ENCODE measurements around the gene LIX1. TPM values are rescaled to one million over a fixed set of nuclear protein-coding genes. Genes with fewer than 3 reads are reported as not detected.

The LIX1 gene
- total RNA-seq, 2 donors from 2014 or later, result 0.26 TPM; not detected in 1

GRCh38 chr5:97056263-97056662 lies 86.1 kb downstream of the LIX1 start:
- 71 to 88% methylated on average over 1 of the region's 1 CpG for WGBS, 2 donors
- intact Hi-C loops (cut with DNase I), result no loop called here
- H3K36me3 ChIP-seq (replicated peaks in 1 of 2; ENCODE audit: insufficient read depth in 1 of 2, low read depth in 2 of 2), result no peaks in the 10 kb centered on the region

GRCh38 chr5:97049175-97049574 lies 93.2 kb downstream of the LIX1 start:
- no peak for ATAC-seq
- H3K4me1 ChIP-seq, result no peaks in the 10 kb centered on the region

More at GRCh38 chr5:97056263-97056662, 86.1 kb downstream of the LIX1 start:
- no peaks in the 10 kb centered on the region for H3K9me3 ChIP-seq
- no peaks in the 10 kb centered on the region for H3K4me1 ChIP-seq
- H3K27me3 ChIP-seq, result no peaks in the 10 kb centered on the region
- ATAC-seq (no peak), DNase-seq (no peak)
- TF ChIP-seq CTCF (IDR thresholded peaks at IDR 0.05) (no peak), POLR2A (IDR thresholded peaks at IDR 0.05) (no peak)
- no peak overlapping the region for H3K27ac ChIP-seq
- no peak overlapping the region for H3K4me3 ChIP-seq

DNA sequence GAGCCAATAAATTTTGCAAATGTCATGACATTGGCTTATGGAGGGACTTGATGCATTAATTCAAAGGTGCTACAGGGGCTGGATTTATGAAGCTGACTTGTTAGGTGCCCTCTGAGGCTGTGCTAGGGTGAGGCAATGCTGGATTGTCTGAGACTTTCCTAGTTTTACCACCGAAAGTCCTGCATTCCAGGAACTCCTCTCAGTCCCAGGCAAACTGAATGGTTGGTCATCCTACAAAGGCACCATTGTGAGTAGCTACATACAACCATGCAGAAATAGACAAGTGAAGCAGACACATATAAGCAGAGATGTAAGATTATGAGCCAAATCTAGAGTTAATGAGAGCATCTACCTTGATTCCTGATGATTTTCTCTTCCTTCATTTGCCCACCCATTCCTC lies 95.3 kb downstream of the LIX1 start:
- no peak overlapping the region for H3K4me3 ChIP-seq
- TF ChIP-seq POLR2A (IDR thresholded peaks at IDR 0.05) (no peak), CTCF (IDR thresholded peaks at IDR 0.05) (no peak)
- H3K9me3 ChIP-seq, result no peaks in the 10 kb centered on the region
- no peaks in the 10 kb centered on the region for H3K4me1 ChIP-seq
- 73 to 81% methylated on average over 1 of the region's 1 CpG for WGBS, 2 donors
- H3K36me3 ChIP-seq (replicated peaks in 1 of 2; ENCODE audit: insufficient read depth in 1 of 2, low read depth in 2 of 2), result no peaks in the 10 kb centered on the region
- intact Hi-C loops (cut with DNase I), result no loop called here
- no peak for ATAC-seq
- H3K27ac ChIP-seq, result no peak overlapping the region
- no peak for DNase-seq
- no peaks in the 10 kb centered on the region for H3K27me3 ChIP-seq

More at GRCh38 chr5:97049175-97049574, 93.2 kb downstream of the LIX1 start:
- H3K36me3 ChIP-seq (replicated peaks in 1 of 2; ENCODE audit: insufficient read depth in 1 of 2, low read depth in 2 of 2), result no peaks in the 10 kb centered on the region
- H3K27me3 ChIP-seq, result no peaks in the 10 kb centered on the region
- no peaks in the 10 kb centered on the region for H3K9me3 ChIP-seq
- H3K27ac ChIP-seq, result no peak overlapping the region
- no peak overlapping the region for H3K4me3 ChIP-seq
- 79 to 80% methylated on average over 7 of the region's 7 CpGs for WGBS, 2 donors
- TF ChIP-seq CTCF (IDR thresholded peaks at IDR 0.05), result no peak
- no peak for TF ChIP-seq POLR2A (IDR thresholded peaks at IDR 0.05)
- DNase-seq, result no peak
- intact Hi-C loops (cut with DNase I), result no loop called here

DNA sequence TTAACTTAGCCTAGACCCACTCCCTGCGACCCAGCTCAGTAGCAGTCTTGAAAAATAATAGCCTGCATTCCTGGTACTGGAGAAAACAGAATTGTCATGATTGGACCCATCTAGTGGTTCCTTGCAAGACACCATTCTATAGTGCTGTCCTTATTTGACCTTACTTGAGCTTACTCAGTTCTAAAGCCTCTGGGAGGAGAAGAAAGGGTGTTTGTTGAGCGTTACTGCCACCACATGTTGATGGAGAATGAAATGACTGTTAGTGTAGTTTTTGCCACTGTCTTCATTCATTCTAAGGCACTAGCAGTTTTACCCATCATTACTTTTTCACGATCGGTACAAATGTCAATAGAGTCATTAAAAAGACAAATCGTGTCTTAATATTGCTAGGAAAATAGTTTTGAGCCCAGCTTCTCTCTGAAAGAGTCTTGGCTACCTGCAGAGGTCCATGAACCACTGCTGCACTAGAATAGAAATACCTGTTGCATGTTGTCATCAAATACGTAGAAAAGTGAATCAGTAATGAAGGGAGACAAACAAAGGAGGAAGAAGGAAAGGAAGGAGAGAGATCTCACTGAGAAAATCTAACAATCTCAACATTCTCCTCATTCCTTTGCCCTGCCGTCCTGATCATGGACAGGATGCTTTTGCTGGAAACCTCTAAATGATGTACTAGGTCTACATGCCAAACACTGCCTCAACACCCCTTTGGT lies 96.0 kb downstream of the LIX1 start:
- Histone ChIP-seq H3K36me3 (replicated peaks in 1 of 2; ENCODE audit: insufficient read depth in 1 of 2, low read depth in 2 of 2) (no peaks in the 10 kb centered on the region), H3K27ac (no peak overlapping the region), H3K9me3 (no peaks in the 10 kb centered on the region), H3K4me1 (no peaks in the 10 kb centered on the region), H3K4me3 (no peak overlapping the region), H3K27me3 (no peaks in the 10 kb centered on the region)
- WGBS, 2 donors, result 53 to 56% methylated on average over 7 of the region's 7 CpGs
- intact Hi-C loops (cut with DNase I), result no loop called here
- TF ChIP-seq POLR2A (IDR thresholded peaks at IDR 0.05) (no peak), CTCF (IDR thresholded peaks at IDR 0.05) (no peak)
- ATAC-seq (no peak), DNase-seq (no peak)

- peak; percentile 50 for ATAC-seq
- 28 to 48% methylated on average over 2 of the region's 2 CpGs for WGBS, 2 donors
- TF ChIP-seq POLR2A (IDR thresholded peaks at IDR 0.05) (no peak), CTCF (IDR thresholded peaks at IDR 0.05) (peak in 4 of 7 experiments; percentile 27 to 36 (median 33))
- Histone ChIP-seq H3K4me3 (no peak overlapping the region), H3K27me3 (no peaks in the 10 kb centered on the region), H3K36me3 (replicated peaks in 1 of 2; ENCODE audit: insufficient read depth in 1 of 2, low read depth in 2 of 2) (no peaks in the 10 kb centered on the region), H3K27ac (no peak overlapping the region), H3K4me1 (no peaks in the 10 kb centered on the region), H3K9me3 (no peaks in the 10 kb centered on the region)
- intact Hi-C loops (cut with DNase I), result no loop called here
- peak; percentile 18 to 49 (median 22) for DNase-seq
These were observed 98.4 kb downstream of the LIX1 start for GRCh38 chr5:97044052-97044451.
